ENCODE results near the gene FBXW11.

- TF ChIP-seq RXRA (IDR thresholded peaks at IDR 0.05; ENCODE audit: insufficient read depth, low read depth, low read length) (no peak), KDM1A (IDR thresholded peaks at IDR 0.05; ENCODE audit: borderline replicate concordance, low read length) (no peak), FOSL1 (IDR thresholded peaks at IDR 0.05; ENCODE audit: insufficient read depth, low read depth, low read length) (no peak), CTCF (IDR thresholded peaks at IDR 0.05; ENCODE audit: control extremely low read depth in 1 of 3, insufficient read depth in 1 of 3, low read depth in 1 of 3, low read length in 3 of 3) (no peak)
Observed at GRCh38 chr5:172046593-172046992, 40.2 kb upstream of the FBXW11 start.

All from H1 (cell line).